SK-N-SH treated with all-trans-retinoic acid at 6 μM for 48 hours (cell line): ENCODE measurements around the gene VAC14.
"Not testable (repeated sequence)": the region's sequence is repeated elsewhere in the genome, so short reads cannot be mapped to it uniquely, and the experiment has no call there.

ENCODE experiments used
- ARNTL ChIP-seq: fragments of 450-650 bp; formaldehyde crosslinking; IDR thresholded peaks from 2 replicates; pipeline ENCODE4 v1.5.0; 2020; ENCODE audit warnings: low read depth, mild to moderate bottlenecking, moderate library complexity, borderline replicate concordance
- BACH2 ChIP-seq: fragments of 250-450 bp; sonication (Bioruptor Pico); IDR thresholded peaks from 2 replicates; pipeline ENCODE4 v1.9.0; 2021; ENCODE audit warnings: mild to moderate bottlenecking, borderline replicate concordance
- CREB5 ChIP-seq: fragments of 250-450 bp; sonication (Bioruptor Pico); IDR thresholded peaks from 2 replicates; pipeline ENCODE4 v1.5.1; 2020; ENCODE audit warnings: low read depth, mild to moderate bottlenecking, moderate library complexity
- ESRRG ChIP-seq: fragments of 250-450 bp; sonication (Bioruptor Pico); IDR thresholded peaks from 2 replicates; pipeline ENCODE4 v1.6.1; 2021; ENCODE audit warnings: mild to moderate bottlenecking
- OSR1 ChIP-seq: fragments of 250-450 bp; sonication (Bioruptor Pico); IDR thresholded peaks from 2 replicates; pipeline ENCODE4 v1.8.0; 2022; ENCODE audit warnings: moderate library complexity, mild to moderate bottlenecking, inconsistent platforms
- PATZ1 ChIP-seq: fragments of 250-450 bp; sonication (Bioruptor Pico); IDR thresholded peaks from 2 replicates; pipeline ENCODE4 v1.8.0; 2020; ENCODE audit warnings: mild to moderate bottlenecking, moderate library complexity, borderline replicate concordance
- RARB ChIP-seq: fragments of 250-450 bp; sonication (Bioruptor Pico); IDR thresholded peaks from 2 replicates; pipeline ENCODE4 v1.8.0; 2021; ENCODE audit warnings: mild to moderate bottlenecking, moderate library complexity
- SNAI2 ChIP-seq: fragments of 250-450 bp; sonication (Bioruptor Pico); IDR thresholded peaks from 2 replicates; pipeline ENCODE4 v1.5.0; 2020; ENCODE audit warnings: mild to moderate bottlenecking, moderate library complexity
- ZFP3 ChIP-seq: fragments of 250-450 bp; sonication (Bioruptor Pico); IDR thresholded peaks from 2 replicates; pipeline ENCODE4 v1.5.0; 2020; ENCODE audit warnings: mild to moderate bottlenecking, moderate library complexity
- ZNF565 ChIP-seq: fragments of 450-650 bp; formaldehyde crosslinking; conservative IDR thresholded peaks from 2 replicates; pipeline ENCODE4 v1.5.0; 2020; ENCODE audit warnings: low read depth, mild to moderate bottlenecking, moderate library complexity
- ZNF70 ChIP-seq: fragments of 450-650 bp; formaldehyde crosslinking; IDR thresholded peaks from 2 replicates; pipeline ENCODE4 v1.5.0; 2020; ENCODE audit warnings: mild to moderate bottlenecking, moderate library complexity
- ZNF8 ChIP-seq: fragments of 450-650 bp; formaldehyde crosslinking; IDR thresholded peaks from 2 replicates; pipeline ENCODE4 v1.5.0; 2020; ENCODE audit warnings: mild to moderate bottlenecking, moderate library complexity
- TF ChIP-seq, protein P1 (sequence below): fragments of 250-450 bp; sonication (Bioruptor Pico); IDR thresholded peaks from 2 replicates; pipeline ENCODE4 v1.8.0; 2021; ENCODE audit warnings: low read depth, mild to moderate bottlenecking, moderate library complexity, borderline replicate concordance
- TF ChIP-seq, protein P2 (sequence below): fragments of 250-450 bp; sonication (Bioruptor Pico); IDR thresholded peaks from 2 replicates; pipeline ENCODE4 v1.5.0; 2020; ENCODE audit warnings: mild to moderate bottlenecking, moderate library complexity

DNA sequence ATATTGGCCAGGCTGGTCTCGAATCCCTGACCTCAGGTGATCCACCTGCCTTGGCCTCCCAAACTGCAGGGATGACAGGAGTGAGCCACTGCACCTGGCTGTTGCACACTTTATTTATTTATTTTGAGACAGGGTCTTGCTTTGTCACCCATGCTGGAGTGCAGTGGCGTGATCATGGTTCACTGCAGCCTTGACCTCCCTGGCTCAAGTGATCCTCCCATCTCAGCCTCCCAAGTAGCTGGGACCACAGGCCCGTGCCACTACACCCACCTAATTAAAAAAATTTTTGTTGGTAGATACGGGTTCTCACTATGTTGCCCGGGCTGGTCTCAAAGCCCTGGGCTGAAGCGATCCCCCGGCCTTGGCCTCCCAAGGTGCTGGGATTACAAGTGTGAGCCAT lies 157.7 kb downstream of the VAC14 start:
- TF ChIP-seq ESRRG (CRISPR knock-in tag); CREB5 (CRISPR knock-in tag); SNAI2 (CRISPR knock-in tag); ZNF8 (CRISPR knock-in tag); OSR1 (CRISPR knock-in tag); ARNTL (CRISPR knock-in tag); ZNF70 (CRISPR knock-in tag); PATZ1; ZNF565; BACH2; RARB (CRISPR knock-in tag); ZFP3 (CRISPR knock-in tag): not testable (repeated sequence)
- TF ChIP-seq, protein P1, sequence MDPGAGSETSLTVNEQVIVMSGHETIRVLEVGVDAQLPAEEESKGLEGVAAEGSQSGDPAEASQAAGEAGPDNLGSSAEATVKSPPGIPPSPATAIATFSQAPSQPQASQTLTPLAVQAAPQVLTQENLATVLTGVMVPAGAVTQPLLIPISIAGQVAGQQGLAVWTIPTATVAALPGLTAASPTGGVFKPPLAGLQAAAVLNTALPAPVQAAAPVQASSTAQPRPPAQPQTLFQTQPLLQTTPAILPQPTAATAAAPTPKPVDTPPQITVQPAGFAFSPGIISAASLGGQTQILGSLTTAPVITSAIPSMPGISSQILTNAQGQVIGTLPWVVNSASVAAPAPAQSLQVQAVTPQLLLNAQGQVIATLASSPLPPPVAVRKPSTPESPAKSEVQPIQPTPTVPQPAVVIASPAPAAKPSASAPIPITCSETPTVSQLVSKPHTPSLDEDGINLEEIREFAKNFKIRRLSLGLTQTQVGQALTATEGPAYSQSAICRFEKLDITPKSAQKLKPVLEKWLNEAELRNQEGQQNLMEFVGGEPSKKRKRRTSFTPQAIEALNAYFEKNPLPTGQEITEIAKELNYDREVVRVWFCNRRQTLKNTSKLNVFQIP (CRISPR knock-in tag) = not testable (repeated sequence)
- TF ChIP-seq, protein P2, sequence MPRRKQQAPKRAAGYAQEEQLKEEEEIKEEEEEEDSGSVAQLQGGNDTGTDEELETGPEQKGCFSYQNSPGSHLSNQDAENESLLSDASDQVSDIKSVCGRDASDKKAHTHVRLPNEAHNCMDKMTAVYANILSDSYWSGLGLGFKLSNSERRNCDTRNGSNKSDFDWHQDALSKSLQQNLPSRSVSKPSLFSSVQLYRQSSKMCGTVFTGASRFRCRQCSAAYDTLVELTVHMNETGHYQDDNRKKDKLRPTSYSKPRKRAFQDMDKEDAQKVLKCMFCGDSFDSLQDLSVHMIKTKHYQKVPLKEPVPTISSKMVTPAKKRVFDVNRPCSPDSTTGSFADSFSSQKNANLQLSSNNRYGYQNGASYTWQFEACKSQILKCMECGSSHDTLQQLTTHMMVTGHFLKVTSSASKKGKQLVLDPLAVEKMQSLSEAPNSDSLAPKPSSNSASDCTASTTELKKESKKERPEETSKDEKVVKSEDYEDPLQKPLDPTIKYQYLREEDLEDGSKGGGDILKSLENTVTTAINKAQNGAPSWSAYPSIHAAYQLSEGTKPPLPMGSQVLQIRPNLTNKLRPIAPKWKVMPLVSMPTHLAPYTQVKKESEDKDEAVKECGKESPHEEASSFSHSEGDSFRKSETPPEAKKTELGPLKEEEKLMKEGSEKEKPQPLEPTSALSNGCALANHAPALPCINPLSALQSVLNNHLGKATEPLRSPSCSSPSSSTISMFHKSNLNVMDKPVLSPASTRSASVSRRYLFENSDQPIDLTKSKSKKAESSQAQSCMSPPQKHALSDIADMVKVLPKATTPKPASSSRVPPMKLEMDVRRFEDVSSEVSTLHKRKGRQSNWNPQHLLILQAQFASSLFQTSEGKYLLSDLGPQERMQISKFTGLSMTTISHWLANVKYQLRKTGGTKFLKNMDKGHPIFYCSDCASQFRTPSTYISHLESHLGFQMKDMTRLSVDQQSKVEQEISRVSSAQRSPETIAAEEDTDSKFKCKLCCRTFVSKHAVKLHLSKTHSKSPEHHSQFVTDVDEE (CRISPR knock-in tag) = not testable (repeated sequence)
